Neural cell (in vitro differentiated cells): ENCODE data around the gene CSMD2.

ENCODE experiments used
- EP300 ChIP-seq: fragments of 450-650 bp; conservative IDR thresholded peaks from 2 replicates; pipeline ENCODE4 v1.6.1; 2014; ENCODE audit warnings: antibody characterized with exemption, mild to moderate bottlenecking, moderate library complexity; ENCODE audit not compliant: poor library complexity, severe bottlenecking
- EZH2 ChIP-seq: fragments of 200-600, 300-800 bp; shearing (Covaris generic), sonication (generic); IDR thresholded peaks from 2 replicates; pipeline ENCODE4 v1.6.1; 2014; ENCODE audit warnings: antibody characterized with exemption, low read length, borderline replicate concordance, mild to moderate bottlenecking; ENCODE audit not compliant: insufficient read depth, poor library complexity, severe bottlenecking
- POLR2AphosphoS5 ChIP-seq: IDR thresholded peaks from 2 replicates; pipeline ENCODE4 v1.6.1; 2012
- SMC3 ChIP-seq: fragments of 450-650 bp; conservative IDR thresholded peaks from 2 replicates; pipeline ENCODE4 v1.6.1; 2014; ENCODE audit warnings: antibody characterized with exemption, mild to moderate bottlenecking, moderate library complexity; ENCODE audit not compliant: poor library complexity
- TF ChIP-seq, protein P1 (sequence below): fragments of 450-650 bp; IDR thresholded peaks from 2 replicates; pipeline ENCODE4 v1.5.1; 2014; ENCODE audit warnings: antibody characterized with exemption, mild to moderate bottlenecking, moderate library complexity; ENCODE audit not compliant: poor library complexity, severe bottlenecking

DNA sequence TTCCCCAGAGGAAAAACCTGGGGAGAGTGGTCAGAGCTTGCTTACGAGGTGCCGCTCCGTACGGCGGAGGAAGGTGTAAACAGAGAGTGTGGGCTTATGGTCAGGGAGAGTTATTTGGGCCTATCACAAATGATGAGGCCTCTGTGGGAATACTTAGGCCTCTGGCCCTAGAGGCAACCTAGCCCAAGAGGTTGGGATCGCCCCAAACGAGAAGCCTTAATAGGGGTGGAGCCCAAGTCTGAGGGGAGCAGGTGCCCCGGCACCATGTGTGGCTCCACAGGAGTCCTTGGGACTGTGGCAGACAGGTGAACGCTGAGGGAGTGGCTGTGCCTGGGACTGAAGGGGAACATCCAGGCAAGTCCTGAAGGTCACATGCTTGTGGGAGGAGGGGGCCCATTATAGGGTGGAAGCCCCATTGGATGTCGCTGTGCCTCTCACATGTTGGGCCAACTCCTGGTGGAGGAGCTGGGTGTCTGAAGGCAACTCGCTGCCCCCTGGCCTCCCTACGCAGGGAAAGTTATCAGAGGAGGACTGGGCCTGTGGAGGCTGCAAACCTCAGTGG, 557.5 kb downstream of the CSMD2 start:
- TF ChIP-seq, protein P1, sequence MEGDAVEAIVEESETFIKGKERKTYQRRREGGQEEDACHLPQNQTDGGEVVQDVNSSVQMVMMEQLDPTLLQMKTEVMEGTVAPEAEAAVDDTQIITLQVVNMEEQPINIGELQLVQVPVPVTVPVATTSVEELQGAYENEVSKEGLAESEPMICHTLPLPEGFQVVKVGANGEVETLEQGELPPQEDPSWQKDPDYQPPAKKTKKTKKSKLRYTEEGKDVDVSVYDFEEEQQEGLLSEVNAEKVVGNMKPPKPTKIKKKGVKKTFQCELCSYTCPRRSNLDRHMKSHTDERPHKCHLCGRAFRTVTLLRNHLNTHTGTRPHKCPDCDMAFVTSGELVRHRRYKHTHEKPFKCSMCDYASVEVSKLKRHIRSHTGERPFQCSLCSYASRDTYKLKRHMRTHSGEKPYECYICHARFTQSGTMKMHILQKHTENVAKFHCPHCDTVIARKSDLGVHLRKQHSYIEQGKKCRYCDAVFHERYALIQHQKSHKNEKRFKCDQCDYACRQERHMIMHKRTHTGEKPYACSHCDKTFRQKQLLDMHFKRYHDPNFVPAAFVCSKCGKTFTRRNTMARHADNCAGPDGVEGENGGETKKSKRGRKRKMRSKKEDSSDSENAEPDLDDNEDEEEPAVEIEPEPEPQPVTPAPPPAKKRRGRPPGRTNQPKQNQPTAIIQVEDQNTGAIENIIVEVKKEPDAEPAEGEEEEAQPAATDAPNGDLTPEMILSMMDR = no peak
- TF ChIP-seq POLR2AphosphoS5 (no peak), EP300 (no peak), EZH2 (no peak), SMC3 (no peak)
